Lower leg skin (tissue), 3 donors: Measurements from ENCODE around the gene STARD13.

Source experiments
- POLR2A ChIP-seq, 2 donors: fragments of 450-650 bp; IDR thresholded peaks; one replicate each; pipeline ENCODE4 v1.6.1; 2016 to 2017; ENCODE audit warnings: antibody characterized with exemption in 2 of 2, mild to moderate bottlenecking in 1 of 2, moderate library complexity in 1 of 2
- TF ChIP-seq, protein P1 (sequence below), 3 donors: fragments of 450-650 bp; IDR thresholded peaks; one replicate each; pipeline ENCODE4 v1.5.1; 2016; ENCODE audit warnings: antibody characterized with exemption in 3 of 3, mild to moderate bottlenecking in 3 of 3, moderate library complexity in 2 of 3

DNA sequence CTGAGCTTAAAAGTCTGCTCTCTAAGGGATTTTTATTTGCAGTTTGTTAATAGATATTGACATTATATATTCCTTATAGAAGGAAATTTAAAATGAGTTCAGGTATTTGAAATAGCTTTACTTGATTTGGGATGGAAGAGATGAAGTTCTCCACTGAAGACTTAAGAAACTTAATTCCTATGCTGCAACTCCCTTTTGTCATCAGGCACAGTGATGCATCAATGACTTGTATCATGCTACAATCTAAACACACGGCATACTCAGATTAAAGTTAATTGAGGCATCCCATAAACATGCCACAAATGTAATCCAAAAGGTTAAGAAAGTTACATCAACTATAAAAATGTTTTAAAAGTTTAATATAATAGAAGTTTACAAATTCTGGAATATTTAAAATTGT is 109.0 kb downstream of the STARD13 start:
- TF ChIP-seq, protein P1, sequence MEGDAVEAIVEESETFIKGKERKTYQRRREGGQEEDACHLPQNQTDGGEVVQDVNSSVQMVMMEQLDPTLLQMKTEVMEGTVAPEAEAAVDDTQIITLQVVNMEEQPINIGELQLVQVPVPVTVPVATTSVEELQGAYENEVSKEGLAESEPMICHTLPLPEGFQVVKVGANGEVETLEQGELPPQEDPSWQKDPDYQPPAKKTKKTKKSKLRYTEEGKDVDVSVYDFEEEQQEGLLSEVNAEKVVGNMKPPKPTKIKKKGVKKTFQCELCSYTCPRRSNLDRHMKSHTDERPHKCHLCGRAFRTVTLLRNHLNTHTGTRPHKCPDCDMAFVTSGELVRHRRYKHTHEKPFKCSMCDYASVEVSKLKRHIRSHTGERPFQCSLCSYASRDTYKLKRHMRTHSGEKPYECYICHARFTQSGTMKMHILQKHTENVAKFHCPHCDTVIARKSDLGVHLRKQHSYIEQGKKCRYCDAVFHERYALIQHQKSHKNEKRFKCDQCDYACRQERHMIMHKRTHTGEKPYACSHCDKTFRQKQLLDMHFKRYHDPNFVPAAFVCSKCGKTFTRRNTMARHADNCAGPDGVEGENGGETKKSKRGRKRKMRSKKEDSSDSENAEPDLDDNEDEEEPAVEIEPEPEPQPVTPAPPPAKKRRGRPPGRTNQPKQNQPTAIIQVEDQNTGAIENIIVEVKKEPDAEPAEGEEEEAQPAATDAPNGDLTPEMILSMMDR (IDR thresholded peaks at IDR 0.05) = no peak
- no peak for TF ChIP-seq POLR2A (IDR thresholded peaks at IDR 0.05)
